KOPT-K1 (cell line): ENCODE measurements around the gene C1orf105.
"Not testable (repeated sequence)": the region's sequence is repeated elsewhere in the genome, so short reads cannot be mapped to it uniquely, and the experiment has no call there.

Source experiments
- H3K27ac ChIP-seq: fragments of 200-600 bp; sonication (generic); 2 replicates; pipeline ENCODE4 v1.5.1; 2016; ENCODE audit warnings: antibody characterized with exemption, mild to moderate bottlenecking, low read depth, low read length; ENCODE audit not compliant: poor library complexity, severe bottlenecking
- H3K36me3 ChIP-seq: fragments of 200-600 bp; sonication (generic); 2 replicates; pipeline ENCODE4 v1.5.1; 2017; ENCODE audit warnings: antibody characterized with exemption, mild to moderate bottlenecking, low read length, moderate library complexity; ENCODE audit not compliant: insufficient read depth
- H3K9me3 ChIP-seq: fragments of 200-600 bp; sonication (generic); 2 replicates; pipeline ENCODE4 v1.5.1; 2017; ENCODE audit warnings: antibody characterized with exemption, low read length, mild to moderate bottlenecking; ENCODE audit not compliant: insufficient read depth, poor library complexity, severe bottlenecking

The C1orf105 gene

DNA sequence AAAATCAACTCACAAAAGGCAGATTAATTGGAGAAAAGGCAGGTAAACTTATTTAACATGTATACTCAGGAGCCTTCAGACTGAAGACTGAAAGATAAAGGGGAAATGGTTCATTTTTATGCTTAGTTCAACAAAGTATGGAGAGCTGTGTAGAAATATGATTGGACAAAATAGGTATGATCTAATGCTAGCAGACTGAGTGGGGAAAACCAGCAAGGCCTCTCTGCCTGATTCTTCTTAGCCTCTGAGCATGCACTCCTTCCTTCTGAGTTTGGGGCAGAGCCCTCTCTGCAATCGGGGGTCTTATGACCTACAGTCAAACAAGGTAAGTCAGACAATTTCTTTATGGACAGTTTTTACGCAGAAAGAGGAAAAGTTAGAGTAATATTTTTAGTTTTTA lies 73.7 kb downstream of the C1orf105 start:
- H3K36me3 ChIP-seq = no peaks in the 10 kb centered on the region
- H3K27ac ChIP-seq = no peak overlapping the region
- H3K9me3 ChIP-seq = no peaks in the 10 kb centered on the region

DNA sequence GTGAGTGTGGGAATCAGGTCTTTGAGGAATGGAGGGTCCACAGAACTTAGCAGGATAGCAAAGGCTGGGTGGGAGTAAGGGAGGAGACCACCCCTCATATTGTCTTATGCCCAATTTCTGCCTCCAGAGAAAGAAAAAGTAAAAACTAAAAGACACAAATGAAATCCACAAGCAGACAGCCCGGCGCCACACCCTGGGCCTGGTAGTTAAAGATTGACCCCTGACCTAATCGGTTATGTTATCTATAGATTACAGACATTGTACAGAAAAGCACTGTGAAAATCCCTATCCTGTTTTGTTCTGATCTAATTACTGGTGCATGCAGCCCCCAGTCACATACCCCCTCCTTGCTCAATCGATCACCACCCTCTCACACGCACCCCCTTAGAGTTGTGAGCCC lies 75.6 kb downstream of the C1orf105 start:
- not testable (repeated sequence) for H3K36me3 ChIP-seq, H3K27ac ChIP-seq, H3K9me3 ChIP-seq

DNA sequence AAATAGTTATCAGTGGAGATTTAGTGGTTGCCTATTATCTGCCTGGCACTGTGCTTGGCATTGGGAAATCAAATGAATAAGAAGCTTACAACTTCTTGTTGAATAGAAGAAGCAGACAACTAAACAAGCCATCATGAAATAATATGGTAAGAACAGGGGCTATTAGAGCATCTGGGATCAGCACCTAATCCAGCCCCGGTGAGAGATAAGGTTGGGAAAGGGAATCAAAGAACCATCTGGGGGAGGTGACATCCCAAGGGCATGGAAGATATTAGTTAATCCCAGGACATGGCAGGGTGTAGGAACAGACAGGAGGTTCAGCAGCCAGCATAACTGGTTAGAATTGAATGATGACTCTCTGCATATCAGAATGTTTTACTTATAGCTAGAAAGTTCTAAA lies 76.2 kb downstream of the C1orf105 start:
- Histone ChIP-seq H3K36me3 (no peaks in the 10 kb centered on the region), H3K27ac (no peak overlapping the region), H3K9me3 (no peaks in the 10 kb centered on the region)

DNA sequence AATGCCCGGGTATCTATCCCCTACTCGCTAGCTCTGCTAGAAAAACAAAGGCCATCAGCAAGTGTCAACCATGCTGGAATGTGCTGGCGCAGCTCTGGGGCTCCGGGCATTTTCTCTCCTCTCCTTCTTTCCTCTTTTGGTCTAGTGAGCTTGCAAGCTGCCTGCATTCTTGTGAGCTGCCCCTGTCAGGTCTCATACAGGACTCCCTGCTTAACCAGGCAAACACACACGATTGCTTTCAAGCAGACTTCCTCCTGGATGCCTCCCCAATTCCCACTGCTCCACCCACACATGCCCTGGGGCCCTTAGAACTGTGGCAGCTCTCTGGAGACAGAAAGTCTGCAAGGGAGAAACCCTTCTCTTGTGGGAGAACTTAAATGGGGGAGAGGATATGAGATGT lies 76.7 kb downstream of the C1orf105 start:
- Histone ChIP-seq H3K27ac (no peak overlapping the region), H3K36me3 (no peaks in the 10 kb centered on the region), H3K9me3 (no peaks in the 10 kb centered on the region)

DNA sequence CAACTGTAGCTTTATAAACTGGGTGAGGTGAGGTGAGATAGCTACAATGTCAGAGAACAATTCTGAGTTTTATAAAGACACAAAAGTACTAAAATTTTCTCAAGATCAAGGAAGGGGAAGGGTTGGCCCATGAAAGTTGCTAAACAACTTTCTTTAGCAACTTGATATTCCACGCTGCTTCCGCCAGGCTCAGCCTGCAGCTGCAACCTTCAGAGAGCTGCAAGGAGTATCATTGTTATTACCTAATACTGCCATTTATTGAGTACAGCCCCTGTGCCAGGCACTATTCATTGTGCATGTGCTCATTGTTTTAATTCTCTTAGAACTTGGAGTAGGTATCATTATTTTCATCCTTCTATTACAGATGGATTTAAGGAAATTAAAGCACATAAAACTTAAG lies 78.4 kb downstream of the C1orf105 start:
- Histone ChIP-seq H3K9me3 (no peaks in the 10 kb centered on the region), H3K27ac (no peak overlapping the region), H3K36me3 (no peaks in the 10 kb centered on the region)

DNA sequence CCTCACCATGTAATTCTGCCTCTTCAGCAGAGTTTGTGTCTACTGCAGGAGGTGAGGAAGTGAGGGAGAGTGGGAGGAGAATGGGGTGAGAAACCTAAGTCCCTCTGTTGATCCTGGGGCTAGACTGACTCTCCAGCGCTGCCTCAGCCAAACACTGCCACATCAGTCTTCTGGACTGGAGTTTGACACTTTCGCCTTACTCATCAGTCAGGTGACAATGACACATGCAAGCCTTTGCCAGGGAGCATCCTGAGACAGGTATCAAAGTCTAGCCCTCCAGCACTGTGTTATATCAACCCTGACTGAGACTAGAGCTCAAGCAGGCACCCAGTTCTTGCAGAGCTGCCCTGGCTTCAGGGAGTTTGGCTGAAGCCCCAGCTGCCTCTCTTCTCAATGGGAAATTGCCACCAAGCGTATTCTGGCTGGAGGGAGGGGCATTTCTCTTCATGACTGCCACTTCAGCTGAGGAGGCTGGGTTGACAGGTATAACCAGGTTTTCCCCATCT lies 79.2 kb downstream of the C1orf105 start:
- no peak overlapping the region for H3K27ac ChIP-seq
- H3K36me3 ChIP-seq = no peaks in the 10 kb centered on the region
- H3K9me3 ChIP-seq = no peaks in the 10 kb centered on the region

DNA sequence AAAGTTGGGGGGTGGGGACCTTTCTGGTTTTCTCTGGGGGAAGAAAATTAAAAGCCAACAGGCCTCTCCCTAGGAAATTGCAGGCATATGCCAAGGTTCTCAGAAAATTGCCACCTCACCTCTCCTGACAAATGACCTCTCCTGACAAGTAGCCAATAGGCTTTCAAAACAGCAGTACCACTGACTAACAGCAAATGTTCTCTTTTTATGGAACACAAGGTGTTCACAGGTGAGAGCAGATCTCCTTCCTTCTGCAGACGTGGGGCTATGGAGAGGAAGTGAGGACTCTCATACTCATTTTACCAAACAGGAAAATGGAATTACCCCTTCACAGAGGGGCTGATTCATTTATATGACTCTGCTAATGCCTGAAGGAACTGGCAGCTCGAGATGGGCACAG lies 79.7 kb downstream of the C1orf105 start:
- H3K9me3 ChIP-seq = no peaks in the 10 kb centered on the region
- no peak overlapping the region for H3K27ac ChIP-seq
- H3K36me3 ChIP-seq = no peaks in the 10 kb centered on the region

DNA sequence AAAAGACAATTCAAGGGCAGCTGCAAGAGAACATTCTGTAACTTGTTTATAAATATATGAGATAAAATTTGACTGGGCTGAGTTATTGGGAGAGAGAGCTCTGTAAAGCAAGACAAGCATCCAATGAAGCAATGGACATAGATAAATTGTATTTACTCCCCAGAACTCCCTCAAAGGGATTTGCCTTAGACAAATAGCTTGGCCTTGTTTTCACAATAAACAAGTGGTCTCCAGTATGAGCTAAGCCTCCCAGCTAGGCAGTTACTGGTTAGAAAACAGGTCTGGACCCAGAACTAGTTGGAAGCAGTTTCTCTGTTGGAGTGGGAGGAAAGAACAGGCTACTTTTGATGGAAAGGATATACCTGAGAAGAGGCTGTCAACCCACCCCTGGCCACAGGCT lies 87.3 kb downstream of the C1orf105 start:
- Histone ChIP-seq H3K27ac (no peak overlapping the region), H3K36me3 (no peaks in the 10 kb centered on the region), H3K9me3 (no peaks in the 10 kb centered on the region)

DNA sequence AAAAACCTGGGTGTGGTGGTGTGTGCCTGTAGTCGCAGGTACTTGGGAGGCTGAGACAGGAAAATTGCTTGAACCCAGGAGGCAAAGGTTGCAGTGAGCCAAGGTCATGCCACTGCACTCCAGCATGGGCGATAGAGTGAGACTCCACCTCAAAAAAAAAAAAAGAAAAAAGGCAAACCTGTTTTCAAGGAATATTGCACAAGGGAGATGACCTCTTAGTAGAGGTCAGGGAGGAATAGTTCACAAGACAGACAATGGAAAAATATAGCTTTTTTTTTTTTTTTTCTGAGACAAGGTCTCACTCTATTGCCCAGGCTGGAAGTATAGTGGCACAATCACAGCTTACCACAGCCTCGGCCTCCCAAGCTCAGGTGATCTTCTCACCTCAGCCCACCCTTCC lies 90.0 kb downstream of the C1orf105 start:
- H3K27ac ChIP-seq = no peak overlapping the region
- H3K9me3 ChIP-seq = no peaks in the 10 kb centered on the region
- H3K36me3 ChIP-seq = no peaks in the 10 kb centered on the region

DNA sequence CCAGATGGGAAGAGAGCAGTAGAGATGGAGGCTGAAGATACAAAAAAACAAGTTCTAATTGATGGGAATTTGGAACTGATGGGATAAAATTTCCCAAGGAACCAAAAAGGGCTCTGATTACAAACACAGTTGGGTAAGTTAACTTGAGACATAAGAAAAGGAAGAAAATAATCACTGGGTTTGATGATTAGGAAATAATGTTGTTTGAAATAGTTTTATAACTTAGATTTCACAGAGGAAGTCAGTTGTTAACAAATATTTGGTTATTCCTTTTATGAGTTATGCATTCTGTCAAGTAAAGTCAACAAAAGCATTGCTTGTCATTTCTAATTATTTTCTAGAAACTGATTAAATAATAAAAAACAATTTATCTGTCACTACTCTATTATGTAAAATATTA lies 92.1 kb downstream of the C1orf105 start:
- no peak overlapping the region for H3K27ac ChIP-seq
- H3K9me3 ChIP-seq = no peaks in the 10 kb centered on the region
- no peaks in the 10 kb centered on the region for H3K36me3 ChIP-seq

DNA sequence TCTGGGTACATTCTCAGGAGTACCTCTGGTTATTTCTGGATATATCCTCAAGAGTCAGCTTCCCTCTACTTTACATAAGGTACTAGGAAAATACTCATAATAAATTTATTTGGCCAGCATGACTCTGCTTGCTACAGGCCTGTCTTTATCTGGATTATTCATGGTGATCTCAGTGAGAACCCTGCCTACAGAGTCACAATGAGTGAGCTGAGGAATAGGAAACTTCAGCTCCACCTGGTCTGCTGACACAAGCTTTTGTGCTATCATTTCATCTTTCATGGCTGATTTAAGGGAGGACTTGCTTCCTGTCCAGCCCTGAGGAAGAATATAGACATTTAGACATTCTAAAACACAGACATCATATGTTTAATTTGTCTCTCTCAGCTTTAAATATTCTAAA lies 93.0 kb downstream of the C1orf105 start:
- Histone ChIP-seq H3K27ac (no peak overlapping the region), H3K36me3 (no peaks in the 10 kb centered on the region), H3K9me3 (no peaks in the 10 kb centered on the region)

DNA sequence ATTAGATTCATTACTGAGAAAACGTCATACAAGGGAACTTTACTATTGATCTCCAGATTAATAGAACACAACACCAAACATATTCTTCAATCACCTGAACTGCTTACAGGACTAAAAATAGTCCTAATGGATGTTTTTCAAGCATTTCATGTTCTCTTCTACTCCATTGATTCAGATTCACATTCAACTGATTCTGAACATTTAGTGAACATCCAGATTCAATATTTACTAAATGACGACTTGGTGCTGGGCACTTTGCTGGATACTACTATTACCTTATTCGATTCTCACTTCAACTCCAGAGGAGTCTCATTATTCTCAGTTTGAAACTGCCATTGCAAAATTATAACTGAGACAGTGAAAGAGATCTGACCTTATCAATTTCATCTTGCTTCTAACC lies 93.6 kb downstream of the C1orf105 start:
- Histone ChIP-seq H3K9me3 (no peaks in the 10 kb centered on the region), H3K36me3 (no peaks in the 10 kb centered on the region), H3K27ac (no peak overlapping the region)

DNA sequence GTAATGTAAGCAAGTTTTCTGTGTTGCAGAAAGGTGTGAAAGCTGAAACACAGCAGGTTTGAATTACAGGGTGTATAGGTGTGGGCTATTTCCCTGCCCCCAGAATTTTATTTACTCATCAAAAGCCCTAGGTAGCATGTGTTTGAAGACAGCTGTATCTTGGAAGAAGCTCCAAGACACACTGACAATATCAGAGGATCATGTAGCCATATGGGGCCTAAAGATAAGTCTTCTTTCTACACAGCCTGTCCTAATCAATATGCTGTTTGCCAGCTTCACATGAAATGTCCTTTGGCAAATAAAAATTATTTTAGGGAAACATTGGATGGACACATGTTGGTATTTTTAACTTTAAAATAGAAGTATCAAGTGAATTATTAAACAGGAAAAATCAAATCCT lies 95.0 kb downstream of the C1orf105 start:
- no peaks in the 10 kb centered on the region for H3K36me3 ChIP-seq
- no peaks in the 10 kb centered on the region for H3K9me3 ChIP-seq
- no peak overlapping the region for H3K27ac ChIP-seq

DNA sequence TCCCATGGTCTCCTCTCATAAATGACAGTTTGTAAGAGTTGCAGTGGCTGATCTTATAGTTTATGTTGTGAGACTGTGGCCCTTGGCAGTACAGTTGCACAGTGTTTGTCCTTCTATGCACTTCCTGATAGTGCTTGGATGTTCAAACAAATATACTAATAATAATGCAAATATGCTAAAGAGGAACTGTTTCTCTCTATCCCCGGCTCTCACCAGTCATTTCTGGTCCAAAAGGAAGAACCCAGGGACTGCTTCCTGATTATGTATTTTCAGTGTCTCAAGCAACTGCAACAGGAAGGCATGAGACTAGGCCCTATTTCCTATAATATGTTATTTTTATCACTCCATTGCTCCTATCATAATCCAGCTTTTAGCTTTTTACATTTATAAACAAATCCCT lies 95.4 kb downstream of the C1orf105 start:
- no peaks in the 10 kb centered on the region for H3K9me3 ChIP-seq
- no peak overlapping the region for H3K27ac ChIP-seq
- H3K36me3 ChIP-seq = no peaks in the 10 kb centered on the region

DNA sequence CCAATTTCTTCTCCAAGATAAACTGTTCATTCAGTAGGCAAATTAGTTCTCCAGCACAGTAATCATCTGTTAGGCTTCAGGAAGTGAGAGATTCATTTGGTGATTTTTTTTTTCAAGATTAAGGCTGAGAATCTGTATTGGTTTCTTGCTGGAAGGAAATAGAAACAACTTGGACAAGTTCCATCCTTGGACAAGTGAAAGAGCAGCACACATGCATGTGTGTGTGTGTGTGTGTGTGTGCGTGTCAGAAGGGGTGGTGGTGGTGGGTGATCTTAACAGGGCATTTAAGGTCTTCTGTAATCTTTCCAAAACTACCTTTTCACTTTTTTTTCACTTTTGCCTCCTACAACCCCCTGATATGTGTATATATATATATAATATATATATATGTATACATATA lies 96.6 kb downstream of the C1orf105 start:
- H3K9me3 ChIP-seq = no peaks in the 10 kb centered on the region

DNA sequence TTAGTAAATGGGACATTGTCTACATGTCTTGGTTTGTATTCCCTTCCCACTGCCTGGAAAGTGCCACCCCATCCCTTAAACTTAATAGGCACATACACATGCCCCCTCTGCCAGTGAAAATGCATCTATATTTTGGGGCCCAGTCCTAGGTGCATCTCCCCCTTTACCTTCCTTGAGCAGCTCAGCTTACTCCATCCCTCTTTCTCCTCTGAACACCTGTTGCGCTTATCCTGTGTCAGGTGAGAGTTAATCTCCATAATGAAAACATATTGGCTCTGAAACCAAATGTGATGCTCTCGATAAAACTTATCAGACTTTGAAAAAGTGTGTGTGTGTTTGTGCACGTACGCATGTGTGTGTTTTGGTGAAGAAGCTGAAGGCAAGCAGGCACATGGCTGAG lies 97.1 kb downstream of the C1orf105 start:
- Histone ChIP-seq H3K36me3 (no peaks in the 10 kb centered on the region), H3K27ac (no peak overlapping the region)

More for the DNA sequence above, 96.6 kb downstream of the C1orf105 start:
- Histone ChIP-seq H3K27ac (no peak overlapping the region), H3K36me3 (no peaks in the 10 kb centered on the region)

More for the DNA sequence above, 97.1 kb downstream of the C1orf105 start:
- no peaks in the 10 kb centered on the region for H3K9me3 ChIP-seq
